ENCODE measurements around the gene ZNF888.
"Not testable (repeated sequence)": the region's sequence is repeated elsewhere in the genome, so short reads cannot be mapped to it uniquely, and the experiment has no call there.

Gene ZNF888

GRCh38 chr19:52957591-52957990 is 34.4 kb upstream of the ZNF888 start:
- no peak overlapping the region for H3K4me3 ChIP-seq (ENCODE audit: control insufficient read depth, low read depth, low read length)
- no peak for DNase-seq (ENCODE audit: low read depth)
- no peak for TF ChIP-seq CTCF (conservative IDR thresholded peaks at IDR 0.05; ENCODE audit: control insufficient read depth, insufficient read depth, low read depth, low read length)

- DNase-seq (ENCODE audit: low read depth) = no peak
- no peak overlapping the region for H3K4me3 ChIP-seq (ENCODE audit: control insufficient read depth, low read depth, low read length)
- no peak for TF ChIP-seq CTCF (conservative IDR thresholded peaks at IDR 0.05; ENCODE audit: control insufficient read depth, insufficient read depth, low read depth, low read length)
Observed at GRCh38 chr19:52956917-52957316, 33.7 kb upstream of the ZNF888 start.

- no peak for TF ChIP-seq CTCF (conservative IDR thresholded peaks at IDR 0.05; ENCODE audit: control insufficient read depth, insufficient read depth, low read depth, low read length)
- DNase-seq (ENCODE audit: low read depth) = no peak
- no peak overlapping the region for H3K4me3 ChIP-seq (ENCODE audit: control insufficient read depth, low read depth, low read length)
Observed at GRCh38 chr19:52949422-52949821, 26.2 kb upstream of the ZNF888 start.

- H3K4me3 ChIP-seq (ENCODE audit: control insufficient read depth, low read depth, low read length) = no peak overlapping the region
- TF ChIP-seq CTCF (conservative IDR thresholded peaks at IDR 0.05; ENCODE audit: control insufficient read depth, insufficient read depth, low read depth, low read length) = no peak
- no peak for DNase-seq (ENCODE audit: low read depth)
Observed at GRCh38 chr19:52948025-52948770, 25.0 kb upstream of the ZNF888 start.

GRCh38 chr19:52946322-52947310 is 23.4 kb upstream of the ZNF888 start:
- peak; percentile 21 for DNase-seq (ENCODE audit: low read depth)
- no peak overlapping the region for H3K4me3 ChIP-seq (ENCODE audit: control insufficient read depth, low read depth, low read length)
- no peak for TF ChIP-seq CTCF (conservative IDR thresholded peaks at IDR 0.05; ENCODE audit: control insufficient read depth, insufficient read depth, low read depth, low read length)

GRCh38 chr19:52945652-52946321 is 22.6 kb upstream of the ZNF888 start:
- no peak for TF ChIP-seq CTCF (conservative IDR thresholded peaks at IDR 0.05; ENCODE audit: control insufficient read depth, insufficient read depth, low read depth, low read length)
- no peak for DNase-seq (ENCODE audit: low read depth)
- H3K4me3 ChIP-seq (ENCODE audit: control insufficient read depth, low read depth, low read length) = no peak overlapping the region

GRCh38 chr19:52944703-52945493 is 21.7 kb upstream of the ZNF888 start:
- not testable (repeated sequence) for DNase-seq (ENCODE audit: low read depth); H3K4me3 ChIP-seq (ENCODE audit: control insufficient read depth, low read depth, low read length)

Data from fibroblast of mammary gland (primary cell).